Cortex of kidney (tissue), 1 donor: ENCODE measurements around the gene DNAH12.

ENCODE experiments used
- DNase-seq: peaks from one replicate; lab custom pipeline; 2025; lab: John Stamatoyannopoulos, UW

DNAH12 gene

GRCh38 chr3:57544181-57545125, at the start of gene DNAH12:
Gene DNAH12 (minus strand): TSS chr3:57544344. CDS start chr3:57542870, 1,474 bp downstream.
- no peak for DNase-seq

- no peak for DNase-seq
Observed at GRCh38 chr3:57592306-57592705, 48.2 kb upstream of the DNAH12 start.

- no peak for DNase-seq
Observed at GRCh38 chr3:57587905-57588304, 43.8 kb upstream of the DNAH12 start.

- DNase-seq, result no peak
Observed at GRCh38 chr3:57586778-57587177, 42.6 kb upstream of the DNAH12 start.

- DNase-seq, result no peak
Observed at GRCh38 chr3:57583544-57583943, 39.4 kb upstream of the DNAH12 start.

- DNase-seq, result no peak
Observed at GRCh38 chr3:57582474-57583168, 38.5 kb upstream of the DNAH12 start.

GRCh38 chr3:57577801-57578200, 33.7 kb upstream of the DNAH12 start:
- no peak for DNase-seq

- DNase-seq, result no peak
Observed at GRCh38 chr3:57575966-57576626, 32.0 kb upstream of the DNAH12 start.

GRCh38 chr3:57572096-57572495, 28.0 kb upstream of the DNAH12 start:
- DNase-seq, result no peak

- DNase-seq, result no peak
Observed at GRCh38 chr3:57570878-57571277, 26.7 kb upstream of the DNAH12 start.

- DNase-seq, result no peak
Observed at GRCh38 chr3:57569859-57570450, 25.8 kb upstream of the DNAH12 start.

GRCh38 chr3:57559526-57559925, 15.4 kb upstream of the DNAH12 start:
- no peak for DNase-seq

- DNase-seq, result no peak
Observed at GRCh38 chr3:57557085-57557537, 13.0 kb upstream of the DNAH12 start.

GRCh38 chr3:57556459-57557084, 12.4 kb upstream of the DNAH12 start:
- DNase-seq, result no peak

GRCh38 chr3:57555738-57556458, 11.8 kb upstream of the DNAH12 start, which contains the start of gene PDE12:
Gene PDE12 (plus strand): TSS chr3:57556274. CDS start chr3:57556380, 106 bp downstream.
- no peak for DNase-seq

GRCh38 chr3:57555306-57555705, 11.2 kb upstream of the DNAH12 start:
- DNase-seq, result no peak

GRCh38 chr3:57546616-57547015, 2.5 kb upstream of the DNAH12 start:
- no peak for DNase-seq

GRCh38 chr3:57545636-57546268, 1.6 kb upstream of the DNAH12 start:
- no peak for DNase-seq

GRCh38 chr3:57538465-57538864, 5.7 kb downstream of the DNAH12 start:
- no peak for DNase-seq

GRCh38 chr3:57530071-57530608, 14.0 kb downstream of the DNAH12 start:
- DNase-seq, result no peak
